GM20000 (cell line): ENCODE data around the gene TBC1D5.
"Not testable (repeated sequence)": the region's sequence is repeated elsewhere in the genome, so short reads cannot be mapped to it uniquely, and the experiment has no call there.

Source experiments
- DNase-seq: peaks from one replicate; pipeline ENCODE4 v3.0.0; 2012; ENCODE audit warnings: low spot score
- TF ChIP-seq, protein P1 (sequence below): IDR thresholded peaks from 2 replicates; pipeline ENCODE4 v1.5.1; 2012; ENCODE audit warnings: mild to moderate bottlenecking, control low read depth; ENCODE audit errors: extremely low read depth, missing control alignments

Gene TBC1D5

DNA sequence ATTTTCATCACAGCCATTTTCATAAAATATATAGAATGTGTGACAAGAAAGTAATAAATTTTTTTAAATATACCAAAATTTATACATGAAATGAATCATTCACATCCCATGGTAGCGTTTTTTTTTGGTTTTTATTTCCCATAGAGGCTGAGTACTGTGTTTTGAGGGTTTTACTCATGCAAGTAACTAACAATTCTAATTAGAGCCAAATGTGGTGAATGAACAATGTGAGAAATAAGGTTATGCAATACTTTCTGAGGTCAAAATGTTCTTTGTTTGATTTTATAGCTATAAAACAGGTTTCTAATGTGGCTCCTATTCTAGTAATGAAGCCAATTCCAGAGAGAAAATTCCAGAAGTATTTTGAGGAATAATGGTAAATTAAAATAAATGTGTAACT lies 386.8 kb downstream of the TBC1D5 start:
- no peak for DNase-seq
- TF ChIP-seq, protein P1, sequence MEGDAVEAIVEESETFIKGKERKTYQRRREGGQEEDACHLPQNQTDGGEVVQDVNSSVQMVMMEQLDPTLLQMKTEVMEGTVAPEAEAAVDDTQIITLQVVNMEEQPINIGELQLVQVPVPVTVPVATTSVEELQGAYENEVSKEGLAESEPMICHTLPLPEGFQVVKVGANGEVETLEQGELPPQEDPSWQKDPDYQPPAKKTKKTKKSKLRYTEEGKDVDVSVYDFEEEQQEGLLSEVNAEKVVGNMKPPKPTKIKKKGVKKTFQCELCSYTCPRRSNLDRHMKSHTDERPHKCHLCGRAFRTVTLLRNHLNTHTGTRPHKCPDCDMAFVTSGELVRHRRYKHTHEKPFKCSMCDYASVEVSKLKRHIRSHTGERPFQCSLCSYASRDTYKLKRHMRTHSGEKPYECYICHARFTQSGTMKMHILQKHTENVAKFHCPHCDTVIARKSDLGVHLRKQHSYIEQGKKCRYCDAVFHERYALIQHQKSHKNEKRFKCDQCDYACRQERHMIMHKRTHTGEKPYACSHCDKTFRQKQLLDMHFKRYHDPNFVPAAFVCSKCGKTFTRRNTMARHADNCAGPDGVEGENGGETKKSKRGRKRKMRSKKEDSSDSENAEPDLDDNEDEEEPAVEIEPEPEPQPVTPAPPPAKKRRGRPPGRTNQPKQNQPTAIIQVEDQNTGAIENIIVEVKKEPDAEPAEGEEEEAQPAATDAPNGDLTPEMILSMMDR = no peak

DNA sequence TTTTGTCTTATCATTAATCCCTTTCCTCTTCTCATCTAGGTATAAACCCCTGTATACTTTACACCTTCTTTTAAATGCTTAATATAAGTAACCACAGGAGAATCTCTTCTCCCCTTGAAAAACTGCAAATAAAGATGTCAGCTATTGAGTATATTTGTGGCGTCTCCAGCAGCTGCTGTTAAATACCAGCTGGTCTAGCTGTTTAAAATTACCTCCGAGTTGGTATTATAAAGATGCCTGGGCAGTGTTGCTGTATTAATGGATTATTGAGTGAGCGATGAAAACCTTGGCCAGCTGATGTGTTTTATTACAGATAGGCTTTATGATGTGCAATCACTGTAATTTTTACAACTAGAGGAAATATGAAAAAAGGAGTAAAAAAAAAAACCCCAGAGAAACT lies 388.1 kb downstream of the TBC1D5 start:
- DNase-seq = no peak
- TF ChIP-seq, protein P1 = no peak

GRCh38 chr3:17352620-17353019 lies 389.8 kb downstream of the TBC1D5 start:
- TF ChIP-seq, protein P1 = no peak
- no peak for DNase-seq

DNA sequence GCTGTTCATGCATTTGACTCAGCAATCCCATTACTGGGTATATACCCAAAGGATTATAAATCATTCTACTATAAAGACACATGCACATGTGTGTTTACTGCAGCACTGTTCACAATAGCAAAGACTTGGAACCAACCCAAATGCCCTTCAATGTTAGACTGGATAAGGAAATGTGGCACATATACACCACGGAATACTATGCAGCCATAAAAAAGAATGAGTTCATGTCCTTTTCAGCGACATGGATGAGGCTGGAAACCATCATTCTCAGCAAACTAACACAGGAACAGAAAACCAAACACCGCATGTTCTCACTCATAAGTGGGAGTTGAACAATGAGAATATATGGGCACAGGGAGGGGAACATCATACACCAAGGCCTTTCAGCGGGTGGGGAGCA lies 391.2 kb downstream of the TBC1D5 start:
- DNase-seq = not testable (repeated sequence)

DNA sequence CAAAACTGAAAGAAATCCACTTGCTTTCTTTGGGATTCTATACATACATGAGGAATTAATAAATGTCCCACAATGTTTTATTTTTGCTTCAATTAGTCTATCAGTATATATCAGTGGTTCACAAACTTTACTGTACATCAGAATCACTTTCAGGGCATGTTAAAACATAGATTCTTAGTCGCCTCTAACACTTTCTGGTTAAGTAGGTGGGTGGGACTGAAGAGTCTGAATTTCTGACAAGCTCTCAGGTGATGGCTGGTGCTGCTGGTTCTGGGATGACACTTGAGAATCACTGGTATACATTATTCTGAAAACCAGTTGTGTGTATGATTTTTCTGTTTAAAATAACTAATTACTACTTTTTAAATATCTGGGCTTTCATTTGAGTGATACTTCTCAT lies 393.3 kb downstream of the TBC1D5 start:
- TF ChIP-seq, protein P1 = no peak
- no peak for DNase-seq

GRCh38 chr3:17342119-17342518 lies 400.3 kb downstream of the TBC1D5 start:
- no peak for DNase-seq
- TF ChIP-seq, protein P1 = no peak

- DNase-seq = no peak
- TF ChIP-seq, protein P1 = no peak
These were observed 401.7 kb downstream of the TBC1D5 start for GRCh38 chr3:17340693-17341092.

- no peak for DNase-seq
- TF ChIP-seq, protein P1 = no peak
These were observed 402.2 kb downstream of the TBC1D5 start for GRCh38 chr3:17340261-17340660.
